Measurements from ENCODE around the gene DRAM1. TPM values are rescaled to one million over a fixed set of nuclear protein-coding genes. Genes with fewer than 3 reads are reported as not detected.
A peak's percentile ranks its signal among the peaks of the same experiment; 100 is the strongest.

Gene DRAM1
- total and polyA plus RNA-seq, 5 donors from 2014 or later = 2.6 to 4.7 (median 3.5) TPM

- DNase-seq (peak; percentile 62 to 84 (median 73)), ATAC-seq (ENCODE audit: low read depth in 2 of 2) (peak; percentile 72 to 78)
- no peaks in the 10 kb centered on the region for H3K36me3 Mint-ChIP-seq
- Histone ChIP-seq H3K27ac (ENCODE audit: insufficient read depth, low read length, poor library complexity, severe bottlenecking) (no peak overlapping the region), H3K4me1 (ENCODE audit: control insufficient read depth, insufficient read depth, low read length, poor library complexity, severe bottlenecking) (peaks cover 16% of the 10 kb centered on the region), H3K27me3 (ENCODE audit: control insufficient read depth, insufficient read depth, low read length) (no peaks in the 10 kb centered on the region), H3K4me3 (ENCODE audit: low read depth, low read length) (peak overlapping the region; percentile 2), H3K36me3 (ENCODE audit: control insufficient read depth, insufficient read depth, low read length) (no peaks in the 10 kb centered on the region), H3K9me3 (ENCODE audit: control insufficient read depth in 2 of 2, low read length in 2 of 2) (no peaks in the 10 kb centered on the region)
- H3K27ac Mint-ChIP-seq = peak overlapping the region in 1 of 3 donors; percentile 71
- H3K4me3 Mint-ChIP-seq = no peak overlapping the region
- no peaks in the 10 kb centered on the region for H3K9me3 Mint-ChIP-seq
- peaks cover 6 to 16% (median 9%) of the 10 kb centered on the region in 4 donors for H3K4me1 Mint-ChIP-seq
- H3K27me3 Mint-ChIP-seq = peaks cover 8% of the 10 kb centered on the region
Observed at GRCh38 chr12:101839324-101840283, 37.8 kb upstream of the DRAM1 start.

- Histone ChIP-seq H3K27ac (ENCODE audit: insufficient read depth, low read length, poor library complexity, severe bottlenecking) (no peak overlapping the region), H3K4me3 (ENCODE audit: low read depth, low read length) (no peak overlapping the region), H3K4me1 (ENCODE audit: control insufficient read depth, insufficient read depth, low read length, poor library complexity, severe bottlenecking) (peaks cover 16% of the 10 kb centered on the region), H3K9me3 (ENCODE audit: control insufficient read depth in 2 of 2, low read length in 2 of 2) (no peaks in the 10 kb centered on the region), H3K36me3 (ENCODE audit: control insufficient read depth, insufficient read depth, low read length) (no peaks in the 10 kb centered on the region), H3K27me3 (ENCODE audit: control insufficient read depth, insufficient read depth, low read length) (no peaks in the 10 kb centered on the region)
- no peak for ATAC-seq (ENCODE audit: low read depth in 2 of 2)
- Mint-ChIP-seq H3K4me3 (no peak overlapping the region), H3K27me3 (peaks cover 12% of the 10 kb centered on the region), H3K27ac (no peak overlapping the region), H3K9me3 (no peaks in the 10 kb centered on the region), H3K4me1 (peaks cover 6 to 16% (median 9%) of the 10 kb centered on the region in 4 donors), H3K36me3 (no peaks in the 10 kb centered on the region)
- DNase-seq = no peak
Observed at GRCh38 chr12:101841069-101841468, 36.3 kb upstream of the DRAM1 start.

- DNase-seq (no peak), ATAC-seq (ENCODE audit: low read depth in 2 of 2) (no peak)
- H3K4me1 Mint-ChIP-seq = no peaks in the 10 kb centered on the region
- H3K27me3 ChIP-seq (ENCODE audit: control insufficient read depth, insufficient read depth, low read length) = no peaks in the 10 kb centered on the region
- no peaks in the 10 kb centered on the region for H3K9me3 Mint-ChIP-seq
- no peak overlapping the region for H3K4me3 Mint-ChIP-seq
- no peaks in the 10 kb centered on the region for H3K9me3 ChIP-seq (ENCODE audit: control insufficient read depth in 2 of 2, low read length in 2 of 2)
- H3K4me1 ChIP-seq (ENCODE audit: control insufficient read depth, insufficient read depth, low read length, poor library complexity, severe bottlenecking) = no peaks in the 10 kb centered on the region
- no peak overlapping the region for H3K27ac Mint-ChIP-seq
- H3K27me3 Mint-ChIP-seq = peaks cover 12% of the 10 kb centered on the region
- no peak overlapping the region for H3K27ac ChIP-seq (ENCODE audit: insufficient read depth, low read length, poor library complexity, severe bottlenecking)
- no peaks in the 10 kb centered on the region for H3K36me3 Mint-ChIP-seq
- H3K4me3 ChIP-seq (ENCODE audit: low read depth, low read length) = no peak overlapping the region
- no peaks in the 10 kb centered on the region for H3K36me3 ChIP-seq (ENCODE audit: control insufficient read depth, insufficient read depth, low read length)
Observed at GRCh38 chr12:101845137-101845711, 32.2 kb upstream of the DRAM1 start.

GRCh38 chr12:101847325-101847724 is 30.1 kb upstream of the DRAM1 start:
- no peaks in the 10 kb centered on the region for H3K4me1 Mint-ChIP-seq
- H3K27ac ChIP-seq (ENCODE audit: insufficient read depth, low read length, poor library complexity, severe bottlenecking) = no peak overlapping the region
- H3K27me3 Mint-ChIP-seq = peaks cover 4% of the 10 kb centered on the region
- H3K9me3 Mint-ChIP-seq = no peaks in the 10 kb centered on the region
- no peaks in the 10 kb centered on the region for H3K36me3 Mint-ChIP-seq
- DNase-seq (no peak), ATAC-seq (ENCODE audit: low read depth in 2 of 2) (no peak)
- H3K9me3 ChIP-seq (ENCODE audit: control insufficient read depth in 2 of 2, low read length in 2 of 2) = no peaks in the 10 kb centered on the region
- no peaks in the 10 kb centered on the region for H3K27me3 ChIP-seq (ENCODE audit: control insufficient read depth, insufficient read depth, low read length)
- no peak overlapping the region for H3K27ac Mint-ChIP-seq
- H3K36me3 ChIP-seq (ENCODE audit: control insufficient read depth, insufficient read depth, low read length) = no peaks in the 10 kb centered on the region
- no peaks in the 10 kb centered on the region for H3K4me1 ChIP-seq (ENCODE audit: control insufficient read depth, insufficient read depth, low read length, poor library complexity, severe bottlenecking)
- no peak overlapping the region for H3K4me3 Mint-ChIP-seq
- H3K4me3 ChIP-seq (ENCODE audit: low read depth, low read length) = no peak overlapping the region

GRCh38 chr12:101850199-101850598 is 27.2 kb upstream of the DRAM1 start:
- no peak overlapping the region for H3K27ac ChIP-seq (ENCODE audit: insufficient read depth, low read length, poor library complexity, severe bottlenecking)
- no peak for ATAC-seq (ENCODE audit: low read depth in 2 of 2)

GRCh38 chr12:101852998-101853397 is 24.4 kb upstream of the DRAM1 start:
- peak overlapping the region in 1 of 3 donors; percentile 11 for H3K27ac Mint-ChIP-seq
- Histone ChIP-seq H3K27ac (ENCODE audit: insufficient read depth, low read length, poor library complexity, severe bottlenecking) (no peak overlapping the region), H3K27me3 (ENCODE audit: control insufficient read depth, insufficient read depth, low read length) (no peaks in the 10 kb centered on the region), H3K4me1 (ENCODE audit: control insufficient read depth, insufficient read depth, low read length, poor library complexity, severe bottlenecking) (no peaks in the 10 kb centered on the region), H3K4me3 (ENCODE audit: low read depth, low read length) (no peak overlapping the region), H3K9me3 (ENCODE audit: control insufficient read depth in 2 of 2, low read length in 2 of 2) (no peaks in the 10 kb centered on the region), H3K36me3 (ENCODE audit: control insufficient read depth, insufficient read depth, low read length) (no peaks in the 10 kb centered on the region)
- peaks cover 9% of the 10 kb centered on the region for H3K27me3 Mint-ChIP-seq
- no peaks in the 10 kb centered on the region for H3K9me3 Mint-ChIP-seq
- H3K36me3 Mint-ChIP-seq = no peaks in the 10 kb centered on the region
- peaks cover 0 to 4% (median 4%) of the 10 kb centered on the region in 4 donors for H3K4me1 Mint-ChIP-seq
- no peak for ATAC-seq (ENCODE audit: low read depth in 2 of 2)
- no peak for DNase-seq
- H3K4me3 Mint-ChIP-seq = no peak overlapping the region

More at GRCh38 chr12:101850199-101850598, 27.2 kb upstream of the DRAM1 start:
- Mint-ChIP-seq H3K27me3 (peaks cover 4% of the 10 kb centered on the region), H3K27ac (no peak overlapping the region), H3K4me1 (peaks cover 0 to 4% (median 2%) of the 10 kb centered on the region in 4 donors), H3K36me3 (no peaks in the 10 kb centered on the region), H3K4me3 (no peak overlapping the region), H3K9me3 (no peaks in the 10 kb centered on the region)
- H3K36me3 ChIP-seq (ENCODE audit: control insufficient read depth, insufficient read depth, low read length) = no peaks in the 10 kb centered on the region
- no peaks in the 10 kb centered on the region for H3K27me3 ChIP-seq (ENCODE audit: control insufficient read depth, insufficient read depth, low read length)
- no peaks in the 10 kb centered on the region for H3K9me3 ChIP-seq (ENCODE audit: control insufficient read depth in 2 of 2, low read length in 2 of 2)
- DNase-seq = no peak
- no peaks in the 10 kb centered on the region for H3K4me1 ChIP-seq (ENCODE audit: control insufficient read depth, insufficient read depth, low read length, poor library complexity, severe bottlenecking)
- no peak overlapping the region for H3K4me3 ChIP-seq (ENCODE audit: low read depth, low read length)

GRCh38 chr12:101854747-101855146 is 22.6 kb upstream of the DRAM1 start:
- peak in 1 of 2 donors; percentile 28 for ATAC-seq (ENCODE audit: low read depth in 2 of 2)

More at GRCh38 chr12:101854747-101855146, 22.6 kb upstream of the DRAM1 start:
- Mint-ChIP-seq H3K4me3 (no peak overlapping the region), H3K4me1 (peaks cover 0 to 4% (median 4%) of the 10 kb centered on the region in 4 donors), H3K27me3 (peaks cover 9% of the 10 kb centered on the region), H3K9me3 (no peaks in the 10 kb centered on the region), H3K27ac (peak overlapping the region in 1 of 3 donors; percentile 34), H3K36me3 (no peaks in the 10 kb centered on the region)
- no peak overlapping the region for H3K27ac ChIP-seq (ENCODE audit: insufficient read depth, low read length, poor library complexity, severe bottlenecking)
- H3K4me1 ChIP-seq (ENCODE audit: control insufficient read depth, insufficient read depth, low read length, poor library complexity, severe bottlenecking) = no peaks in the 10 kb centered on the region
- no peaks in the 10 kb centered on the region for H3K27me3 ChIP-seq (ENCODE audit: control insufficient read depth, insufficient read depth, low read length)
- no peaks in the 10 kb centered on the region for H3K36me3 ChIP-seq (ENCODE audit: control insufficient read depth, insufficient read depth, low read length)
- H3K9me3 ChIP-seq (ENCODE audit: control insufficient read depth in 2 of 2, low read length in 2 of 2) = no peaks in the 10 kb centered on the region
- H3K4me3 ChIP-seq (ENCODE audit: low read depth, low read length) = no peak overlapping the region
- DNase-seq = peak in 1 of 3 donors; percentile 15

Data from CD4-positive, CD25-positive, alpha-beta regulatory T cell (primary cell).